HG03039 (cell line): Measurements from ENCODE around the gene PSG7.
"Not testable (repeated sequence)": the region's sequence is repeated elsewhere in the genome, so short reads cannot be mapped to it uniquely, and the experiment has no call there.

Experiments used
- ATAC-seq: cut with Tn5 transposase; IDR thresholded peaks from one replicate; pipeline ENCODE4 v1.9.1; 2021; ENCODE audit warnings: mild to moderate bottlenecking, moderate library complexity; ENCODE audit not compliant: unreplicated experiment

The PSG7 gene

GRCh38 chr19:42916931-42917330 lies 20.1 kb downstream of the PSG7 start:
- not testable (repeated sequence) for ATAC-seq

DNA sequence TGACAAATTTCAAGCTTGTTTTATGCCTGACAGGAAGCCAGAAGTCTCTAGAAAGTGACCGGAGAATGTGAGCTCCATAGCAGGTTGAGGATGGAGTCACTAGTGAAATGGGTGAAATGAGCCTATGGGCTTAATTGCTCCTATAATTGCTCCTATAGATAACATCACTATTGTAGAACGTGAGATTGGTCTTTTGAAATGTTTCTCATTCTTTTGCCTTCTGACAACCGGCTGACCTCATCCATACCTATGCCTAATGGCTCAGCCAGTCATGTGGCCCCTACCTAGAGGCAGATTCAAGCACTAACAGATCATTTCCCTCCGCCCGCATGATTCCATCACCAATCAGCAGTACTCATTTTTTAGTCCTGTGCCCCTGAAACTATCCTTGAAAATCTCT lies 23.5 kb downstream of the PSG7 start:
- not testable (repeated sequence) for ATAC-seq

DNA sequence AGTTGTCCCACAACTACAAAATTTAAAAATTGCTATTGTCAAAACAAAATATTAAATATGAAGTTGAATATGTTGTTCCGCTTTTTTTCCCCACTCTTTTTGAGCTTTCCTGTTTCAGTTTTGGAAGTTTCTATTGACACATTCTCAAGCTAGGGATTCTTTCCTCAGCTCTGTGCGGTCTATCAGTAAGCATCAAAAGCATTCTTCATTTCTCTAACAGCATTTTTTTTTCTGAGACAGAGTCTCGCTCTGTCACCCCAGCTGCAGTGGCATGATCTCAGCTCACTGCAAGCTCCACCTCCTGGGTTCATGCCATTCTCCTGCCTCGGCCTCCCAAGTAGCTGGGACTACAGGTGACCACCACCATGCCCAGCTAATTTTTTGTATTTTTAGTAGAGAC lies 24.1 kb downstream of the PSG7 start:
- ATAC-seq, result not testable (repeated sequence)

DNA sequence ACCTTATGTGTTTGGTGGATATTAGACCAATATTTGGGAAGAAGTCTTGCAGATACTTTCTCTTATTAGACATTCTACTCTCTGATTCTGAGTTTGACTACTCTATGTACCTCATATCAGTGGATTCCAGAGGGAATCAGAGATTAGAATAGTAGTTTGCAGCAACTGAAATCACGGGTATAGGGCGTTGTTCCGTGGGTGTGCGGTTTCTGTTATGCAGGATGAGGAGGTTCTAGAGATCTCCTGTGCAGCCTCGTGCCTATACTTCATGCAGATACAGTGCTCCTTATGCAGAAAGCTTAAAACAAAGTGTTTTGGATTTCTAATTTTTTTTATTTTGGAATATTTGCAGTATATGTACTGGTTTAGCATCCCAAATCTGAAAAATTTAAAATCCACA lies 25.3 kb downstream of the PSG7 start:
- ATAC-seq, result not testable (repeated sequence)

DNA sequence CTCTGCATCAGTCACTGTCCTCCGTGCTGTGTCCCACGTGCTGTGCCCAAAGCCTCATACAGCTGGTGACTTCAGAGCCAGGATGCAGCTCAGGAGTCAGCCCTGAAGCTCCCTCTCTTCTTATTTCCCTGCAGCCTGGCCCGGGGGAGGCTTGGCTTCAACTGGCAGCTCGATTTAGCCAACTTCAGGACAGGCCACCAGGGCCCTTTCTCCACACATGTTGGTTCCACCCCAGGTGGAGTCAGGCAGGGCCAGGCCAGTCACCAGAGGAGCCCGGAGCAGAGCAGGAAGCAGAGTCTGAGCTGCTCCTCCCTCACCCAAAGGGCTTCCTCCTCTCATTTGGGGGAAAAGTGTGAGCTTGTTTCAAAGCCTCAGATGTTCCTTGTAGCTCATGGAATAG lies 30.8 kb downstream of the PSG7 start:
- not testable (repeated sequence) for ATAC-seq

GRCh38 chr19:42900561-42900960 lies 36.4 kb downstream of the PSG7 start:
- ATAC-seq, result not testable (repeated sequence)

DNA sequence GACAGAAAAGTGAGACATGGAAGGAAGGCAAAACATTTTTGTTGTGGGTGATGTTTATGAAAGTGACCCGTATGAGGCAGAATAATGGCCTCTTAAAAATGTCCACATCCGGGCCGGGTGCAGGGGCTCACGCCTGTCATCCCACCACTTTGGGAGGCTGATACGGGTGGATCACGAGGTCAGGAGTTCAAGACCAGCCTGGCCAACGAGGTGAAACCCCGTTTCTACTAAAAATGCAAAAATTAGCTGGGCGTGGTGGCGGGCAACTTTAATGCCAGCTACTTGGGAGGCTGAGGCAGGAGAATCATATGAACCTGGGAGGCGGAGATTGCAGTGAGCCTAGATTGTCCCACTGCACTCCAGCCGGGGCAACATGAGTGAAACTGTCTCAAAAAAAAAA lies 37.3 kb downstream of the PSG7 start:
- not testable (repeated sequence) for ATAC-seq

- not testable (repeated sequence) for ATAC-seq
Observed at GRCh38 chr19:42899110-42899509, 37.9 kb downstream of the PSG7 start.

- ATAC-seq, result not testable (repeated sequence)
Observed at GRCh38 chr19:42898656-42899055, 38.4 kb downstream of the PSG7 start.

GRCh38 chr19:42897729-42898128 lies 39.3 kb downstream of the PSG7 start:
- ATAC-seq, result not testable (repeated sequence)

DNA sequence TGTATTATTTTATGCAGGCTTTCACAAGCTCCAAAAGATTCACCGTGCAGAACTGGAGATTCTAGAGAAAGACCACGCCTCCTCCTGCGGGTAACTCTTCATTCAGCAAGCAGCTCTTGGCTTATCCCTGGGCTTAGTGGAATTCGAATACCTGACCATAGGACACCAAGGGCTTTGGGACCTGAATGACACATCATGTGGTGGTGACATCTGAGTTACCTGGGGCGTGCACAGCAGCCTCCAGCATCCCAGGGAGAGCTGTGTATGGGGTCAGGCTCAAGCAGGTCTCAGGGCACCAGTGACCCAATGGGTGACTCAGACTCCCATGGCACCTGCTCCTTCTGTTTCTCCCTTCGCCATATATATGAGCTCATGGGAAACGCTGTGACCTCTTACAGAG lies 46.6 kb downstream of the PSG7 start:
- not testable (repeated sequence) for ATAC-seq

GRCh38 chr19:42887876-42888445 lies 49.0 kb downstream of the PSG7 start:
- ATAC-seq, result not testable (repeated sequence)

GRCh38 chr19:42882730-42883129 lies 54.3 kb downstream of the PSG7 start:
- ATAC-seq, result not testable (repeated sequence)

DNA sequence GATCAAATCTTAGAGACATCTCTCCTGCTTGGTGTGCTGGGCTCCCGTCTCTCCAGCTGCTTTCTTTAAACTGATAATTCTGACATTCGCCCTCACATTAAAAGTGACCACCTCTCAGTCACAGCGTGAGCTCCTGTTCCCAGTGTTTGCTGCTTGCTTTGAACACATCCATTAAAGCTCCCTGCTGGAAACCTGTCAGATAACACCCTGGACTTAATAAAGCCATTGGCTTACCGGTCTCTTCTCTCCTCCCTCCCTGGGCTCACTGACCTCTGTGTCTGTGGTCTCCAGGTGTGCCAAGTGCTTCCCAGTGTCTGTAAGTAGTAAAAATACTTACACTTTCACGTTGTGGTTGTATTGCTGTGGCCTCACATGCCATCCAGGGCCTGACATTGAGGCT lies 55.0 kb downstream of the PSG7 start:
- ATAC-seq, result not testable (repeated sequence)

GRCh38 chr19:42881279-42881678 lies 55.7 kb downstream of the PSG7 start:
- not testable (repeated sequence) for ATAC-seq

- ATAC-seq, result not testable (repeated sequence)
Observed at GRCh38 chr19:42880621-42881020, 56.4 kb downstream of the PSG7 start.

DNA sequence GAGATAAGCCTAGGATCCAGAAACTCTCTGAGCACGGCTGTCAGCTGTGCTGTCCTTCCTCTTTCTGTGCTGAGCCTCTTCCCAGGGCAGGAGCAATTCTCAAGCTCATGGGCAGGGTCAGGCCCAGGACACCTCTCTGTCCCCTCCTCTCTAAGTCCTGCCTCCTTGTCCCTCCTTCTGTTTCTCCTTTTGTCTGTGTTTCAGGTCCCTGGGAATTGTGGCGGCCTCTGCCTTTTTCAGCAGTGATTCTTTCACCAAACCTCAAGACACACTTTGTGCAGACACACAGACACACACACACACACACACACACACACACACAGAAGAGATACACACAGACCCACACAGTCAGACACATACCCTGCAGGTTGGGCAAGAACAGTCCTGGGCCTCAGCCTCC lies 57.4 kb downstream of the PSG7 start, which contains the start of gene PSG1:
PSG1 (minus strand) TSS at position 101 of the 400 bp plus-strand sequence. CDS start 132 bp downstream, outside the sequence.
- ATAC-seq, result no peak

GRCh38 chr19:42876596-42876995 lies 60.4 kb downstream of the PSG7 start:
- ATAC-seq, result not testable (repeated sequence)

DNA sequence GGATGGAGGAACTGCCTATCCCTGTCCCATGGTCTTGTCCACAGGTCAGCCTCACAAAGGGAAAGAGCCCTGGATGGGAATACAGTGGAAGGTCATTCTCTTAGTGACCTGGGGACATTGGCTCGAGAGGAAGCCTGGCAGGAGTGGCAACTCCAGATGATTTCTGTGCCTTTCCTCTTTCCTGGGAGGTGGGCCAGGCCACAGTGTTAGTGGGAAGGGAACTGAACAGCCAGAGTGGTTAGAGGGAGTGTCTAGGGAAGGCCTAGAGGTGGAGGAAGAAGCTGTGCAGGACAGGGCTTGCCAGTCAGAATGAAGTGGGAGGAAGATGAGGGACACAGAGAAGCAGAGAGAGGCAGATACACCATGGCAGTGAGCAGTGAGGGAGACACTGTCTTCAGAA lies 61.1 kb downstream of the PSG7 start:
- ATAC-seq, result not testable (repeated sequence)

DNA sequence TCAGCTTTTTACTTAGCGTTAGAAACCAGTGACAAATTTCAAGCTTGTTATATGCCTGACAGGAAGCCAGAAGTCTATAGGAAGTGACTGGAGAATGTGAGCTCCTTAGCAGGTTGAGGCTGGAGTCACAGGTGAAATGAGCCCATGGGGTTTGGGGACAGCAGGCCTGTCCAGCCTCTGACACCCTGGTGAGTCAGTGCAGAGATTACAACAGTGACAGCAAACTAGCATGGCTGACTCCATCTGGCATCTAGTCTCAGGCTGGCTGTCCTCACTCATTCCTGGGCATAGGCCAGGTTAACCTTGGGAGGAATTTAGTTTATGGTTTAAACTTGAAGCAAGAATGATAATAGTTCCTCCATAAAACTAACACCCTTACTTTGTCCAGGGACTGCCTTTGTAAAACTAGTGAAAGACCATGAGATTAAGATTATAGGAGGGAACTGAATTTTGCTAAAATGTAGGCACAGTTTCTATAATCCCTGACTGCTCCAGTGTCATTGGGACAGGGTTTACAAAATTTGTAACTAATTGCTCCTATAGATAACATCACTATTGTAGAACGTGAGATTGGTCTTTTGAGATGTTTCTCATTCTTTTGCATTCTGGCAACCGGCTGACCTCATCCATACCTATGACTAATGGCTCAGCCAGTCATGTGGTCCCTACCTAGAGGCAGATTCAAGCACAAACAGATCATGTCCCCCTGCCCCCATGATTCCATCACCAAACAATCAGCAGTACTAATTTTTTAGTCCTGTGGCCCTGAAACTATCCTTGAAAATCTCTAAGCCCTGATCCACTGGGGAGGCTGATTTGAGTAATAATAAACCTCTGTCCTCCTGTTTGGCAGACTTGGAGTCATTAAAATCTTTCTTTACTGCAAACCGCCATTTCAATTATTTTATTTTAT lies 61.9 kb downstream of the PSG7 start:
- not testable (repeated sequence) for ATAC-seq

- ATAC-seq, result not testable (repeated sequence)
Observed at GRCh38 chr19:42874136-42874535, 62.9 kb downstream of the PSG7 start.
